Activated T-cell treated with anti-CD3 and anti-CD28 coated beads, Interleukin-2, amount 50 U/mL, for 72 hours (primary cell): Measurements from ENCODE around the gene FES. TPM values are rescaled to one million over a fixed set of nuclear protein-coding genes. Genes with fewer than 3 reads are reported as not detected.

ENCODE experiments used
- ATAC-seq, 2 donors: fragments of 150-1000 bp; cut with Tn5 transposase; replicated peaks in 1 of 2; 2 replicates each; pipeline ENCODE4 v1.10.0; 2021; ENCODE audit warnings: moderate library complexity in 2 of 2, mild to moderate bottlenecking in 1 of 2
- DNase-seq, 2 donors: peaks; one replicate each; pipeline ENCODE4 v3.0.0; 2021 to 2022; ENCODE audit warnings: mixed read lengths in 1 of 2
- H3K27ac Mint-ChIP-seq: one replicate; pipeline ENCODE4 v1.8.0; 2022; ENCODE audit warnings: mild to moderate bottlenecking, moderate library complexity, mixed read lengths
- H3K27me3 Mint-ChIP-seq: one replicate; pipeline ENCODE4 v1.8.0; 2022; ENCODE audit warnings: low read depth, mixed read lengths
- H3K36me3 Mint-ChIP-seq, 2 donors: one replicate each; pipeline ENCODE4 v1.8.0; 2022; ENCODE audit warnings: mixed read lengths in 2 of 2, mild to moderate bottlenecking in 1 of 2; ENCODE audit not compliant: insufficient read depth in 2 of 2
- H3K4me1 Mint-ChIP-seq: one replicate; pipeline ENCODE4 v1.8.0; 2022; ENCODE audit warnings: low read depth, mixed read lengths
- H3K4me3 Mint-ChIP-seq, 2 donors: one replicate each; pipeline ENCODE4 v1.8.0; 2022; ENCODE audit warnings: mild to moderate bottlenecking in 2 of 2, mixed read lengths in 2 of 2, moderate library complexity in 2 of 2
- H3K9me3 Mint-ChIP-seq, 2 donors: one replicate each; pipeline ENCODE4 v1.8.0; 2022; ENCODE audit warnings: mixed read lengths in 2 of 2
- total RNA-seq, 2 donors: library from RNA; stranded (reverse); gene quantifications; one replicate each; pipeline ENCODE4 v1.2.3, GENCODE V29; 2022

The FES gene
- total RNA-seq, 2 donors from 2014 or later, result 68.3 to 81.5 TPM

DNA sequence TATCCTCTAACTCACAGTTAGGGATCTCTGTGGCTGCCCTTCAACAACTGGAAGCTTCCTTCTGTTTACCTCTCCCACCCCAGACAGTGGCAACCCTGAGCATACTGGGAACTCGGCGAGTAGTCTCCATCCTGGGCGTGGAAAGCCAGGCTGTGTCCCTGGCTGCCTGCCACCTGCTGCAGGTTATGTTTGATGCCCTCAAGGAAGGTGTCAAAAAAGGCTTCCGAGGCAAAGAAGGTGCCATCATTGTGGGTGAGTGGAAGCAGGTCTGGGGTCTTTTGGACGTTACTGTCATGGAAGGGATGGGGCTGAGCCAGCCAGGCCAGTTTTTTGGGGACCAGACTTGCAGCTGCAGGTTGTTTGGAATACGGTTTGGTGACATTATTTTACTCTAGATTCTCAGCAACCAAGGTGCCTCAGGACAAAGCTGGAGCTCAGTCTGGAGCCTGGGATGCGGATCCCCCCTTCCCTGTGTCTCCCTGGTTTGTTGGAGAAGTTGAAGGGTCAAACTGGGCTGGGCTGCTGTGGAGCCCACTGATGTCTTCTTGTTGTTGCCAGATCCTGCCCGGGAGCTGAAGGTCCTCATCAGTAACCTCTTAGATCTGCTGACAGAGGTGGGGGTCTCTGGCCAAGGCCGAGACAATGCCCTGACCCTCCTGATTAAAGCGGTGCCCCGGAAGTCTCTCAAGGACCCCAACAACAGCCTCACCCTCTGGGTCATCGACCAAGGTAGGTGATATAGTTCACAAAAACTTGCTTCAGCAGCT lies 58.2 kb downstream of the FES start:
- H3K4me3 Mint-ChIP-seq, result no peak overlapping the region
- no peaks in the 10 kb centered on the region for H3K9me3 Mint-ChIP-seq
- no peak overlapping the region for H3K27ac Mint-ChIP-seq
- no peak for DNase-seq
- no peaks in the 10 kb centered on the region for H3K4me1 Mint-ChIP-seq
- peaks cover 4 to 15% of the 10 kb centered on the region in 2 donors for H3K36me3 Mint-ChIP-seq
- ATAC-seq, result no peak
- H3K27me3 Mint-ChIP-seq, result no peaks in the 10 kb centered on the region

DNA sequence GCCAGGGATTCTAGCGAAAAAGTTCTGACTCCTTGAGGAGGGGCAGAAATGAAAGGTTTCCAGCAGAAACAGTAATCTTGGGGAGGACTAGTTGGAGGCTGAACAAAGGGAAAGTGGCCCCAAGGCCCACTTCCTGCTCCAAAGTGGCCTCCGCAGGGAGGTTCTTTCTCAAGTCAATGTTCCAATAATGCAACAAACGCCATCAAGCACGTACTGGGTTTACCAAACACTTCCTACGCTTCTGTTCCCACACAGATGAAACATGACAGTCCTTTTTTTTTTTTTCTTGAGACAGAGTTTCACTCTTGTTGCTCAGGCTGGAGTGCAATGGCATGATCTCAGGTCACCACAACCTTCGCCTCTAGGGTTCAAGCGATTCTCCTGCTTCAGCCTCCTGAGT lies 60.8 kb downstream of the FES start:
- Mint-ChIP-seq H3K27ac (no peak overlapping the region), H3K36me3 (peaks cover 2 to 19% of the 10 kb centered on the region in 2 donors), H3K9me3 (no peaks in the 10 kb centered on the region), H3K4me1 (no peaks in the 10 kb centered on the region), H3K27me3 (no peaks in the 10 kb centered on the region), H3K4me3 (no peak overlapping the region)
- DNase-seq, result no peak
- no peak for ATAC-seq

Other genes with a start within 250 kb of the FES start
- gene BLM, start 167.2 kb upstream of the FES start, total RNA-seq, result 100 to 1,000 TPM in 1 of 2 donors, 10 to 100 TPM in 1; 90.9 to 101 TPM
- 100 to 1,000 TPM; 604 to 721 TPM for gene FURIN, start 15.9 kb upstream of the FES start, total RNA-seq
- gene MAN2A2, start 18.8 kb downstream of the FES start, total RNA-seq, result 100 to 1,000 TPM; 159 to 190 TPM
- 10 to 100 TPM; 37.6 to 53.7 TPM for gene HDDC3, start 48.0 kb downstream of the FES start, total RNA-seq
- 10 to 100 TPM; 65.9 to 76.8 TPM for gene UNC45A, start 50.8 kb downstream of the FES start, total RNA-seq
- gene RCCD1, start 70.4 kb downstream of the FES start, total RNA-seq, result 10 to 100 TPM; 26.2 to 27.6 TPM
- 100 to 1,000 TPM; 111 to 115 TPM for gene PRC1, start 110.0 kb downstream of the FES start, total RNA-seq
- gene VPS33B, start 138.1 kb downstream of the FES start, total RNA-seq, result 10 to 100 TPM; 24.4 to 25.5 TPM
- gene SV2B, start 215.8 kb downstream of the FES start, total RNA-seq, result under 1 TPM; 0.17 to 0.30 TPM